ENCODE measurements around the gene TARS3. TPM values are rescaled to one million over a fixed set of nuclear protein-coding genes. Genes with fewer than 3 reads are reported as not detected.

The TARS3 gene
- total and polyA plus RNA-seq, 2 donors (not counting 1 experiment from before 2014, with no cell fraction given) = 9.7 to 27.0 TPM

DNA sequence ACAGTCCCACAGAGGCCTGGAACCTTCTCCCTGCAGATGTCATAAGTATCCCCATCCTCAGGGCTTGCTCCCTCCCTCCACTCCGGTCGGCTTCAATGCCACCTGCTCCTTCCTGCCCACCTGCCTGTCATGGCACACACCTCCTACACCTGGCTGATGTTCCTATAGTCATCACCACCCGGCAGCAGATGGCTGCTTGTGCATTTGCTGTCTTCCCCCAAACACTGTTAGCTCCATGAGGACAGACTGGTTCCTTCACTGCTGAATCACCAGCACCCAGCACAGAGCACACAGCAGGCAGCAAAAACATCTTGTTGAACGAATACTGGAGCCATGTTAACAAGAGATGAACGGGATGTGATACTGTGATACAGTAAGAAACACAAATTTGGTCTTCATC lies 14.8 kb downstream of the TARS3 start:
- Histone ChIP-seq H3K4me1 (ENCODE audit: control insufficient read depth in 2 of 2, insufficient read depth in 2 of 2, low read length in 2 of 2) (no peaks in the 10 kb centered on the region), H3K79me2 (ENCODE audit: control insufficient read depth, insufficient read depth, low read length) (no peaks in the 10 kb centered on the region), H2AFZ (ENCODE audit: insufficient read depth, low read depth, low read length, poor library complexity, severe bottlenecking) (no peak overlapping the region), H3K36me3 (replicated peaks in 1 of 2; ENCODE audit: control extremely low read depth in 1 of 2, control insufficient read depth in 1 of 2, extremely low read depth in 1 of 2, insufficient read depth in 2 of 2, low read length in 1 of 2) (peaks cover 2 to 67% of the 10 kb centered on the region in 2 experiments), H4K20me1 (ENCODE audit: control insufficient read depth, insufficient read depth, low read length, poor library complexity, severe bottlenecking) (no peaks in the 10 kb centered on the region), H3K9ac (ENCODE audit: low read length) (no peak overlapping the region), H3K9me3 (ENCODE audit: control extremely low read depth in 1 of 3, control insufficient read depth in 2 of 3, insufficient read depth in 1 of 3, low read length in 2 of 3) (no peaks in the 10 kb centered on the region), H3K4me3 (ENCODE audit: control extremely low read depth in 1 of 5, extremely low read depth in 1 of 5, insufficient read depth in 1 of 5, low read depth in 2 of 5, low read length in 4 of 5) (no peak overlapping the region), H3K27ac (ENCODE audit: low read length in 2 of 2) (no peak overlapping the region), H3K27me3 (replicated peaks in 1 of 4; ENCODE audit: control extremely low read depth in 1 of 4, control insufficient read depth in 3 of 4, insufficient read depth in 4 of 4, low read length in 3 of 4) (no peaks in the 10 kb centered on the region), H3K4me2 (replicated peaks; ENCODE audit: low read depth, low read length, poor library complexity, severe bottlenecking) (no peak overlapping the region)
- Mint-ChIP-seq H3K4me3 (no peak overlapping the region), H3K27me3 (no peaks in the 10 kb centered on the region), H3K27ac (no peak overlapping the region), H3K4me1 (no peaks in the 10 kb centered on the region), H3K9me3 (ENCODE audit: insufficient read depth) (no peaks in the 10 kb centered on the region)
- ChIA-PET CTCF (no interaction called here), POLR2A (no interaction called here)
- DNase-seq (no peak), ATAC-seq (ENCODE audit: low read depth) (no peak)
- 92% methylated on average over 5 of the region's 5 CpGs for WGBS (ENCODE audit: insufficient coverage)
- intact Hi-C loops (cut with micrococcal nuclease) = no loop called here
- no peak for TF ChIP-seq EZH2 (IDR thresholded peaks at IDR 0.05; ENCODE audit: borderline replicate concordance, insufficient read depth, low read depth, low read length, poor library complexity, severe bottlenecking)
- TF ChIP-seq, protein P1, sequence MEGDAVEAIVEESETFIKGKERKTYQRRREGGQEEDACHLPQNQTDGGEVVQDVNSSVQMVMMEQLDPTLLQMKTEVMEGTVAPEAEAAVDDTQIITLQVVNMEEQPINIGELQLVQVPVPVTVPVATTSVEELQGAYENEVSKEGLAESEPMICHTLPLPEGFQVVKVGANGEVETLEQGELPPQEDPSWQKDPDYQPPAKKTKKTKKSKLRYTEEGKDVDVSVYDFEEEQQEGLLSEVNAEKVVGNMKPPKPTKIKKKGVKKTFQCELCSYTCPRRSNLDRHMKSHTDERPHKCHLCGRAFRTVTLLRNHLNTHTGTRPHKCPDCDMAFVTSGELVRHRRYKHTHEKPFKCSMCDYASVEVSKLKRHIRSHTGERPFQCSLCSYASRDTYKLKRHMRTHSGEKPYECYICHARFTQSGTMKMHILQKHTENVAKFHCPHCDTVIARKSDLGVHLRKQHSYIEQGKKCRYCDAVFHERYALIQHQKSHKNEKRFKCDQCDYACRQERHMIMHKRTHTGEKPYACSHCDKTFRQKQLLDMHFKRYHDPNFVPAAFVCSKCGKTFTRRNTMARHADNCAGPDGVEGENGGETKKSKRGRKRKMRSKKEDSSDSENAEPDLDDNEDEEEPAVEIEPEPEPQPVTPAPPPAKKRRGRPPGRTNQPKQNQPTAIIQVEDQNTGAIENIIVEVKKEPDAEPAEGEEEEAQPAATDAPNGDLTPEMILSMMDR (IDR thresholded peaks at IDR 0.05) = no peak

- H3K4me1 ChIP-seq (ENCODE audit: control insufficient read depth in 2 of 2, insufficient read depth in 2 of 2, low read length in 2 of 2) = no peaks in the 10 kb centered on the region
- ChIA-PET POLR2A (no interaction called here), CTCF (no interaction called here)
- H3K79me2 ChIP-seq (ENCODE audit: control insufficient read depth, insufficient read depth, low read length) = no peaks in the 10 kb centered on the region
- H3K36me3 ChIP-seq (replicated peaks in 1 of 2; ENCODE audit: control extremely low read depth in 1 of 2, control insufficient read depth in 1 of 2, extremely low read depth in 1 of 2, insufficient read depth in 2 of 2, low read length in 1 of 2) = peaks cover 2 to 71% of the 10 kb centered on the region in 2 experiments
- ATAC-seq (ENCODE audit: low read depth) (no peak), DNase-seq (no peak)
- no peak overlapping the region for H3K27ac Mint-ChIP-seq
- intact Hi-C loops (cut with micrococcal nuclease) = no loop called here
- no peak overlapping the region for H3K4me2 ChIP-seq (replicated peaks; ENCODE audit: low read depth, low read length, poor library complexity, severe bottlenecking)
- no peaks in the 10 kb centered on the region for H4K20me1 ChIP-seq (ENCODE audit: control insufficient read depth, insufficient read depth, low read length, poor library complexity, severe bottlenecking)
- no peak overlapping the region for H3K4me3 ChIP-seq (ENCODE audit: control extremely low read depth in 1 of 5, extremely low read depth in 1 of 5, insufficient read depth in 1 of 5, low read depth in 2 of 5, low read length in 4 of 5)
- H3K27ac ChIP-seq (ENCODE audit: low read length in 2 of 2) = no peak overlapping the region
- no peaks in the 10 kb centered on the region for H3K27me3 Mint-ChIP-seq
- TF ChIP-seq EZH2 (IDR thresholded peaks at IDR 0.05; ENCODE audit: borderline replicate concordance, insufficient read depth, low read depth, low read length, poor library complexity, severe bottlenecking) = no peak
- TF ChIP-seq, protein P1 (IDR thresholded peaks at IDR 0.05) = no peak
- H3K9me3 Mint-ChIP-seq (ENCODE audit: insufficient read depth) = no peaks in the 10 kb centered on the region
- no peaks in the 10 kb centered on the region for H3K27me3 ChIP-seq (replicated peaks in 1 of 4; ENCODE audit: control extremely low read depth in 1 of 4, control insufficient read depth in 3 of 4, insufficient read depth in 4 of 4, low read length in 3 of 4)
- H3K4me1 Mint-ChIP-seq = peaks cover under 1% of the 10 kb centered on the region
- H3K4me3 Mint-ChIP-seq = no peak overlapping the region
- H3K9ac ChIP-seq (ENCODE audit: low read length) = no peak overlapping the region
- no peak overlapping the region for H2AFZ ChIP-seq (ENCODE audit: insufficient read depth, low read depth, low read length, poor library complexity, severe bottlenecking)
- no peaks in the 10 kb centered on the region for H3K9me3 ChIP-seq (ENCODE audit: control extremely low read depth in 1 of 3, control insufficient read depth in 2 of 3, insufficient read depth in 1 of 3, low read length in 2 of 3)
- 100% methylated on average over 2 of the region's 4 CpGs for WGBS (ENCODE audit: insufficient coverage)
Observed at GRCh38 chr15:101707983-101708382, 16.3 kb downstream of the TARS3 start.
